GM21367 (cell line): Measurements from ENCODE around the gene IL2RA.
"Not testable (repeated sequence)": the region's sequence is repeated elsewhere in the genome, so short reads cannot be mapped to it uniquely, and the experiment has no call there.

Source experiments
- ATAC-seq: cut with Tn5 transposase; IDR thresholded peaks from one replicate; pipeline ENCODE4 v1.9.1; 2021; ENCODE audit not compliant: unreplicated experiment

Gene IL2RA

GRCh38 chr10:6044060-6044459 is 18.1 kb downstream of the IL2RA start:
- no peak for ATAC-seq

- not testable (repeated sequence) for ATAC-seq
These were observed 18.8 kb downstream of the IL2RA start for GRCh38 chr10:6043377-6043776.

- no peak for ATAC-seq
These were observed 22.0 kb downstream of the IL2RA start for GRCh38 chr10:6040205-6040604.

- no peak for ATAC-seq
These were observed 22.5 kb downstream of the IL2RA start for GRCh38 chr10:6039711-6040110.

- ATAC-seq: no peak
These were observed 24.0 kb downstream of the IL2RA start for GRCh38 chr10:6038071-6038631.

- no peak for ATAC-seq
These were observed 24.7 kb downstream of the IL2RA start for GRCh38 chr10:6037422-6037821.

GRCh38 chr10:6036861-6037321 is 25.3 kb downstream of the IL2RA start:
- no peak for ATAC-seq

GRCh38 chr10:6035931-6036575 is 26.1 kb downstream of the IL2RA start:
- ATAC-seq: no peak

GRCh38 chr10:6035101-6035834 is 26.9 kb downstream of the IL2RA start:
- no peak for ATAC-seq

GRCh38 chr10:6034371-6034770 is 27.8 kb downstream of the IL2RA start:
- no peak for ATAC-seq

- ATAC-seq: no peak
These were observed 28.2 kb downstream of the IL2RA start for GRCh38 chr10:6033954-6034353.

- no peak for ATAC-seq
These were observed 31.2 kb downstream of the IL2RA start for GRCh38 chr10:6030940-6031339.

GRCh38 chr10:6030217-6030616 is 31.9 kb downstream of the IL2RA start:
- ATAC-seq: no peak

- no peak for ATAC-seq
These were observed 34.2 kb downstream of the IL2RA start for GRCh38 chr10:6027929-6028328.

- no peak for ATAC-seq
These were observed 36.4 kb downstream of the IL2RA start for GRCh38 chr10:6025683-6026255.

GRCh38 chr10:6024334-6024682 is 37.9 kb downstream of the IL2RA start:
- no peak for ATAC-seq

GRCh38 chr10:6023661-6024333 is 38.4 kb downstream of the IL2RA start:
- no peak for ATAC-seq

- no peak for ATAC-seq
These were observed 39.5 kb downstream of the IL2RA start for GRCh38 chr10:6022660-6023059.

- ATAC-seq: no peak
These were observed 41.3 kb downstream of the IL2RA start for GRCh38 chr10:6020826-6021225.

GRCh38 chr10:6019796-6020195 is 42.4 kb downstream of the IL2RA start:
- ATAC-seq: no peak

GRCh38 chr10:6019010-6019782 is 43.0 kb downstream of the IL2RA start:
- no peak for ATAC-seq
